Hepatocyte (in vitro differentiated cells): ENCODE data around the gene PPP6R2. TPM values are rescaled to one million over a fixed set of nuclear protein-coding genes. Genes with fewer than 3 reads are reported as not detected.

Source experiments
- DNase-seq: peaks from one replicate; pipeline ENCODE4 v3.0.0-alpha.2; 2016; ENCODE audit warnings: low spot score
- H2AFZ ChIP-seq: fragments of 200-600 bp; sonication (generic); 2 replicates; pipeline ENCODE4 v1.6.0; 2016; ENCODE audit warnings: antibody characterized with exemption, mild to moderate bottlenecking
- H3K27ac ChIP-seq: fragments of 200-600 bp; sonication (generic); 2 replicates; pipeline ENCODE4 v1.5.1; 2016; ENCODE audit warnings: mild to moderate bottlenecking
- H3K27me3 ChIP-seq: fragments of 200-600 bp; sonication (generic); 2 replicates; pipeline ENCODE4 v1.6.1; 2016
- H3K36me3 ChIP-seq: fragments of 200-600 bp; sonication (generic); replicated peaks from 2 replicates; pipeline ENCODE4 v1.5.1; 2016; ENCODE audit warnings: low read depth; ENCODE audit not compliant: insufficient read depth
- H3K4me1 ChIP-seq: fragments of 200-600 bp; sonication (generic); 2 replicates; pipeline ENCODE4 v1.5.1; 2016; ENCODE audit warnings: mild to moderate bottlenecking, moderate library complexity; ENCODE audit not compliant: insufficient read depth
- H3K4me2 ChIP-seq: fragments of 200-600 bp; sonication (generic); 2 replicates; pipeline ENCODE4 v1.6.0; 2016
- H3K4me3 ChIP-seq: fragments of 200-600 bp; sonication (generic); 2 replicates; pipeline ENCODE4 v1.5.1; 2016; ENCODE audit warnings: mild to moderate bottlenecking
- H3K79me2 ChIP-seq: fragments of 200-600 bp; sonication (generic); 2 replicates; pipeline ENCODE4 v1.6.0; 2017; ENCODE audit warnings: mild to moderate bottlenecking
- H3K9me2 ChIP-seq: fragments of 200-600 bp; sonication (generic); replicated peaks from 2 replicates; pipeline ENCODE4 v1.6.0; 2017; ENCODE audit warnings: mild to moderate bottlenecking; ENCODE audit not compliant: insufficient read depth
- H3K9me3 ChIP-seq: fragments of 200-600 bp; sonication (generic); 2 replicates; pipeline ENCODE4 v1.5.1; 2016; ENCODE audit warnings: low read depth, mild to moderate bottlenecking
- H4K20me1 ChIP-seq: fragments of 200-600 bp; sonication (generic); 2 replicates; pipeline ENCODE4 v1.6.0; 2016; ENCODE audit warnings: mild to moderate bottlenecking; ENCODE audit not compliant: insufficient read depth, poor library complexity, severe bottlenecking
- CTCF ChIP-seq: fragments of 200-600 bp; sonication (generic); IDR thresholded peaks from 2 replicates; pipeline ENCODE4 v1.5.1; 2016; ENCODE audit warnings: antibody characterized with exemption, mild to moderate bottlenecking; ENCODE audit not compliant: poor library complexity
- EZH2 ChIP-seq: fragments of 200-600 bp; sonication (generic); IDR thresholded peaks from 2 replicates; pipeline ENCODE4 v1.6.1; 2016; ENCODE audit warnings: antibody characterized with exemption, mild to moderate bottlenecking, borderline replicate concordance
- EZH2phosphoT487 ChIP-seq: fragments of 200-600 bp; sonication (generic); IDR thresholded peaks from one replicate; pipeline ENCODE4 v1.6.1; 2018; ENCODE audit warnings: antibody characterized with exemption, mild to moderate bottlenecking, low read depth, moderate library complexity; ENCODE audit not compliant: unreplicated experiment, severe bottlenecking
- WGBS: methylation state at CpG from one replicate; pipeline ENCODE4 v1.1.6; 2016; ENCODE audit warnings: low lambda C conversion rate; ENCODE audit errors: missing lambda C conversion rate; 5-methylcytosine and 5-hydroxymethylcytosine counted together
- polyA plus RNA-seq: library from polyadenylated mRNA; unstranded; fragments of >200 nt; fragmentation: Nextera tagmentation; extraction: Ambion mirVana; gene quantifications from 2 replicates; pipeline ENCODE4 v1.2.1, GENCODE V29; 2016
- total RNA-seq: library from RNA; depleted of rRNA; stranded (reverse); fragments of >200 nt; gene quantifications from 2 replicates; pipeline ENCODE4 v1.2.3, GENCODE V29; 2014

Gene PPP6R2
- total and polyA plus RNA-seq, 2 experiments from 2014 or later = 47.0 to 57.9 TPM

GRCh38 chr22:50357222-50357621 lies 14.1 kb downstream of the PPP6R2 start:
- no peak overlapping the region for H3K27ac ChIP-seq
- no peaks in the 10 kb centered on the region for H3K36me3 ChIP-seq
- H2AFZ ChIP-seq = no peak overlapping the region
- no peak for DNase-seq
- 100% methylated on average over 1 of the region's 1 CpG for WGBS
- H3K79me2 ChIP-seq = peaks cover 94% of the 10 kb centered on the region
- H3K9me3 ChIP-seq = no peaks in the 10 kb centered on the region
- H3K4me1 ChIP-seq = no peaks in the 10 kb centered on the region
- H3K4me2 ChIP-seq = no peak overlapping the region
- H3K9me2 ChIP-seq = no peaks in the 10 kb centered on the region
- no peaks in the 10 kb centered on the region for H3K27me3 ChIP-seq
- TF ChIP-seq EZH2 (no peak), CTCF (no peak), EZH2phosphoT487 (no peak)
- H3K4me3 ChIP-seq = no peak overlapping the region
- peaks cover 60% of the 10 kb centered on the region for H4K20me1 ChIP-seq

- Histone ChIP-seq H3K79me2 (peaks cover 94% of the 10 kb centered on the region), H2AFZ (no peak overlapping the region), H3K4me1 (no peaks in the 10 kb centered on the region), H3K4me2 (no peak overlapping the region), H4K20me1 (peaks cover 63% of the 10 kb centered on the region), H3K4me3 (no peak overlapping the region), H3K9me2 (no peaks in the 10 kb centered on the region), H3K36me3 (no peaks in the 10 kb centered on the region), H3K9me3 (no peaks in the 10 kb centered on the region), H3K27me3 (no peaks in the 10 kb centered on the region), H3K27ac (no peak overlapping the region)
- no peak for DNase-seq
- WGBS = 94% methylated on average over 10 of the region's 10 CpGs
- TF ChIP-seq CTCF (no peak), EZH2phosphoT487 (no peak), EZH2 (no peak)
These were observed 14.6 kb downstream of the PPP6R2 start for GRCh38 chr22:50357756-50358155.

- no peak overlapping the region for H3K4me2 ChIP-seq
- H3K4me1 ChIP-seq = no peaks in the 10 kb centered on the region
- H3K27ac ChIP-seq = no peak overlapping the region
- no peaks in the 10 kb centered on the region for H3K9me2 ChIP-seq
- no peaks in the 10 kb centered on the region for H3K9me3 ChIP-seq
- no peak overlapping the region for H2AFZ ChIP-seq
- H4K20me1 ChIP-seq = peaks cover 80% of the 10 kb centered on the region
- no peak for DNase-seq
- H3K36me3 ChIP-seq = no peaks in the 10 kb centered on the region
- H3K4me3 ChIP-seq = no peak overlapping the region
- no peaks in the 10 kb centered on the region for H3K27me3 ChIP-seq
- peaks cover 98% of the 10 kb centered on the region for H3K79me2 ChIP-seq
- 85% methylated on average over 2 of the region's 2 CpGs for WGBS
- TF ChIP-seq EZH2phosphoT487 (no peak), CTCF (no peak), EZH2 (no peak)
These were observed 17.5 kb downstream of the PPP6R2 start for GRCh38 chr22:50360578-50360977.

- Histone ChIP-seq H3K4me1 (no peaks in the 10 kb centered on the region), H3K4me2 (no peak overlapping the region), H3K79me2 (peaks cover 98% of the 10 kb centered on the region), H3K36me3 (no peaks in the 10 kb centered on the region), H3K4me3 (no peak overlapping the region), H3K9me3 (no peaks in the 10 kb centered on the region), H4K20me1 (peaks cover 83% of the 10 kb centered on the region), H3K27ac (no peak overlapping the region), H3K27me3 (no peaks in the 10 kb centered on the region), H2AFZ (no peak overlapping the region), H3K9me2 (no peaks in the 10 kb centered on the region)
- 95% methylated on average over 5 of the region's 5 CpGs for WGBS
- TF ChIP-seq CTCF = no peak
- TF ChIP-seq EZH2phosphoT487 = no peak
- TF ChIP-seq EZH2 = no peak
- no peak for DNase-seq
These were observed 18.1 kb downstream of the PPP6R2 start for GRCh38 chr22:50361222-50361621.
